ENCODE data around the gene CAP2.

The CAP2 gene

GRCh38 chr6:17476511-17476910 is 83.1 kb downstream of the CAP2 start:
- no peak overlapping the region for H3K4me3 ChIP-seq (replicated peaks; ENCODE audit: low read depth, low read length)
- TF ChIP-seq CTCF (IDR thresholded peaks at IDR 0.05; ENCODE audit: low read depth, low read length, missing control alignments), result no peak
- no peak for DNase-seq (ENCODE audit: extremely low read depth, low read depth)

- no peak overlapping the region for H3K4me3 ChIP-seq (replicated peaks; ENCODE audit: low read depth, low read length)
- no peak for TF ChIP-seq CTCF (IDR thresholded peaks at IDR 0.05; ENCODE audit: low read depth, low read length, missing control alignments)
- DNase-seq (ENCODE audit: extremely low read depth, low read depth), result no peak
Observed at GRCh38 chr6:17477356-17477755, 84.0 kb downstream of the CAP2 start.

GRCh38 chr6:17478223-17478907 is 85.0 kb downstream of the CAP2 start:
- no peak for DNase-seq (ENCODE audit: extremely low read depth, low read depth)
- no peak for TF ChIP-seq CTCF (IDR thresholded peaks at IDR 0.05; ENCODE audit: low read depth, low read length, missing control alignments)
- H3K4me3 ChIP-seq (replicated peaks; ENCODE audit: low read depth, low read length), result no peak overlapping the region

- TF ChIP-seq CTCF (IDR thresholded peaks at IDR 0.05; ENCODE audit: low read depth, low read length, missing control alignments), result no peak
- no peak for DNase-seq (ENCODE audit: extremely low read depth, low read depth)
- H3K4me3 ChIP-seq (replicated peaks; ENCODE audit: low read depth, low read length), result no peak overlapping the region
Observed at GRCh38 chr6:17478946-17479345, 85.6 kb downstream of the CAP2 start.

- no peak for TF ChIP-seq CTCF (IDR thresholded peaks at IDR 0.05; ENCODE audit: low read depth, low read length, missing control alignments)
- no peak overlapping the region for H3K4me3 ChIP-seq (replicated peaks; ENCODE audit: low read depth, low read length)
Observed at GRCh38 chr6:17480476-17480875, 87.1 kb downstream of the CAP2 start.

GRCh38 chr6:17482711-17483110 is 89.3 kb downstream of the CAP2 start:
- no peak overlapping the region for H3K4me3 ChIP-seq (replicated peaks; ENCODE audit: low read depth, low read length)
- TF ChIP-seq CTCF (IDR thresholded peaks at IDR 0.05; ENCODE audit: low read depth, low read length, missing control alignments), result no peak
- no peak for DNase-seq (ENCODE audit: extremely low read depth, low read depth)

More at GRCh38 chr6:17480476-17480875, 87.1 kb downstream of the CAP2 start:
- no peak for DNase-seq (ENCODE audit: extremely low read depth, low read depth)

All from HFF-Myc (cell line).